ENCODE data around the gene EME2. TPM values are rescaled to one million over a fixed set of nuclear protein-coding genes. Genes with fewer than 3 reads are reported as not detected.
A peak's percentile ranks its signal among the peaks of the same experiment; 100 is the strongest.

The EME2 gene
- total RNA-seq, 1 donor from 2014 or later: 19.2 TPM

- TF ChIP-seq CTCF (IDR thresholded peaks at IDR 0.05): no peak
- Histone ChIP-seq H3K27me3 (no peaks in the 10 kb centered on the region), H3K4me1 (peaks cover 8% of the 10 kb centered on the region), H3K36me3 (peaks cover 66% of the 10 kb centered on the region), H3K4me3 (no peak overlapping the region), H3K9me3 (no peaks in the 10 kb centered on the region), H3K27ac (no peak overlapping the region)
- ATAC-seq (no peak), DNase-seq (peak; percentile 42)
- intact Hi-C loops (cut with DNase I): no loop called here
Observed at GRCh38 chr16:1820096-1820945, 47.7 kb downstream of the EME2 start.

- no peaks in the 10 kb centered on the region for H3K9me3 ChIP-seq
- H3K27me3 ChIP-seq: no peaks in the 10 kb centered on the region
- peaks cover 13% of the 10 kb centered on the region for H3K4me1 ChIP-seq
- no peak overlapping the region for H3K27ac ChIP-seq
- no peak for TF ChIP-seq CTCF (IDR thresholded peaks at IDR 0.05)
- peaks cover 60% of the 10 kb centered on the region for H3K36me3 ChIP-seq
- DNase-seq (no peak), ATAC-seq (no peak)
- intact Hi-C loops (cut with DNase I): no loop called here
- H3K4me3 ChIP-seq: no peak overlapping the region
Observed at GRCh38 chr16:1820946-1821290, 48.3 kb downstream of the EME2 start.

- intact Hi-C loops (cut with DNase I): no loop called here
- Histone ChIP-seq H3K27me3 (no peaks in the 10 kb centered on the region), H3K4me3 (no peak overlapping the region), H3K4me1 (peaks cover 13% of the 10 kb centered on the region), H3K9me3 (no peaks in the 10 kb centered on the region), H3K27ac (no peak overlapping the region), H3K36me3 (peaks cover 49% of the 10 kb centered on the region)
- no peak for TF ChIP-seq CTCF (IDR thresholded peaks at IDR 0.05)
- ATAC-seq (no peak), DNase-seq (no peak)
Observed at GRCh38 chr16:1821861-1822611, 49.4 kb downstream of the EME2 start.

- no peaks in the 10 kb centered on the region for H3K27me3 ChIP-seq
- ATAC-seq: no peak
- TF ChIP-seq CTCF (IDR thresholded peaks at IDR 0.05): no peak
- peaks cover 15% of the 10 kb centered on the region for H3K4me1 ChIP-seq
- no peak overlapping the region for H3K27ac ChIP-seq
- intact Hi-C loops (cut with DNase I): no loop called here
- H3K36me3 ChIP-seq: peaks cover 46% of the 10 kb centered on the region
- peak; percentile 32 for DNase-seq
- no peaks in the 10 kb centered on the region for H3K9me3 ChIP-seq
- no peak overlapping the region for H3K4me3 ChIP-seq
Observed at GRCh38 chr16:1822801-1823200, 50.2 kb downstream of the EME2 start.

GRCh38 chr16:1823821-1824220 lies 51.2 kb downstream of the EME2 start:
- Histone ChIP-seq H3K4me3 (no peak overlapping the region), H3K4me1 (peaks cover 25% of the 10 kb centered on the region), H3K9me3 (no peaks in the 10 kb centered on the region), H3K36me3 (peaks cover 39% of the 10 kb centered on the region), H3K27ac (no peak overlapping the region), H3K27me3 (no peaks in the 10 kb centered on the region)
- TF ChIP-seq CTCF (IDR thresholded peaks at IDR 0.05): no peak
- no peak for DNase-seq
- ATAC-seq: no peak
- intact Hi-C loops (cut with DNase I): no loop called here
